Measurements from ENCODE around the gene CAVIN3.

GRCh38 chr11:6319001-6319703 lies 1.1 kb downstream of the CAVIN3 start:
- no peak for TF ChIP-seq EZH2 (IDR thresholded peaks at IDR 0.05; ENCODE audit: low read length)
- TF ChIP-seq CTCF (optimal IDR thresholded peaks at IDR 0.05 in 1 of 3, IDR thresholded peaks at IDR 0.05 in 1 of 3, conservative IDR thresholded peaks at IDR 0.05 in 1 of 3; ENCODE audit: extremely low read depth in 1 of 3, insufficient read depth in 2 of 3, low read length in 3 of 3) = no peak
